ENCODE results near the gene PHKA2. TPM values are rescaled to one million over a fixed set of nuclear protein-coding genes. Genes with fewer than 3 reads are reported as not detected.
"Not testable (repeated sequence)": the region's sequence is repeated elsewhere in the genome, so short reads cannot be mapped to it uniquely, and the experiment has no call there.

Gene PHKA2
- total and polyA plus RNA-seq, 3 experiments from 2014 or later = 9.7 to 16.1 (median 16.0) TPM

GRCh38 chrX:18985186-18985435, 1.2 kb upstream of the PHKA2 start:
- Histone ChIP-seq H3K9me3 (ENCODE audit: low read length) (no peaks in the 10 kb centered on the region), H3K27ac (ENCODE audit: low read depth, low read length) (peak overlapping the region; percentile 76), H3K4me3 (ENCODE audit: low read length) (peak overlapping the region; percentile 71), H3K4me1 (ENCODE audit: insufficient read depth, low read length) (peaks cover 12% of the 10 kb centered on the region), H3K36me3 (ENCODE audit: insufficient read depth, low read length) (no peaks in the 10 kb centered on the region), H3K27me3 (ENCODE audit: insufficient read depth, low read length, poor library complexity, severe bottlenecking) (no peaks in the 10 kb centered on the region)
- POLR2A ChIA-PET = interaction anchor here (0.6 to 0.9 kb wide), 2 partner anchors 560 to 563 kb away, joined by 3 read pairs; partner anchors contain the start of gene CDKL5
- peak overlapping the region; percentile 75 to 93 (median 85) for H3K4me3 Mint-ChIP-seq
- peaks cover 8 to 34% (median 10%) of the 10 kb centered on the region in 3 donors for H3K4me1 Mint-ChIP-seq
- peaks cover 0 to 9% of the 10 kb centered on the region in 2 donors for H3K27me3 Mint-ChIP-seq
- CTCF ChIA-PET = no interaction called here
- no peaks in the 10 kb centered on the region for H3K9me3 Mint-ChIP-seq
- no peaks in the 10 kb centered on the region for H3K36me3 Mint-ChIP-seq
- DNase-seq = no peak
- peak overlapping the region; percentile 79 to 98 (median 90) for H3K27ac Mint-ChIP-seq

DNA sequence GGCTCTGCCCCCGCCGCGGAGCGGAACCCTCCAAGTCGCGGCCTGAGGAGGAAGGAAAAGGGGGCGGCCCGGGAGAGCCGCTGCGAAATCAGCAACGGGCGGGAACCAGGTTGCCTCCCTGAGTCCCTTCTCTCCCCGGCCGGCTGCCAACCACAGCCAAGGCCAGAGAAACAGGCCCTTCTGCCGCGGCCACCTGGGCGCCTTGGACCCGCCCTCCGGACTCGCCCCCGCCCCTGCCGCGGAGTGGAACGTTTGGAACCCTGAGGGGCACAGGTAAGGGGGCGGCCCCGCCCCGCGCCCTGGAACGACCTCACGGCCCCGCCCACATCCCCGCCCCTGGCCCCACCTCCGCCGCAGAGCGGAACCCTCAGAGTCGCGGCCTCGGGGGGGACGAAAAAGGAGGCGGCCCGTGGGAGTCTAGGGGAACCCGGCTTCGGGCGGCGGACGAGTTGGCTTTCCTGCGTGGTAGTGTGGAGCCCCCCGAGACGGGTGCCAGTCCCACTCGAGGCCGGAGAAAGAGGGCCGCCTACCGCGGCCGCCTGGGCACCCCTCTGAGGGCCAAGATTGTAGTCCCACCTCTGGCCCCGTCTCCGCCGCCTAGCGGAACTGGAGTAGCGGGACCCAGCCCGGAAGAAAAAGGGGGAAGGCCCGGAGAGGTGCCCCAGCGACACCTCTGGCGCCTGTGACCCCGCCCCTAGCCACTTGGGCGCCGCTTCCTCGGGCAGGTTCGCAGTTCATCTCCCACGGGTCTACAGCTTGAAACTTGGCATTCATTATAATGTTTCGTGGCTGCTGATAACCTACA, 669 bp upstream of the PHKA2 start:
- H3K9me3 Mint-ChIP-seq = no peaks in the 10 kb centered on the region
- peaks cover 0 to 9% of the 10 kb centered on the region in 2 donors for H3K27me3 Mint-ChIP-seq
- Histone ChIP-seq H3K4me1 (ENCODE audit: insufficient read depth, low read length) (peaks cover 12% of the 10 kb centered on the region), H3K27ac (ENCODE audit: low read depth, low read length) (peak overlapping the region; percentile 76), H3K36me3 (ENCODE audit: insufficient read depth, low read length) (no peaks in the 10 kb centered on the region), H3K9me3 (ENCODE audit: low read length) (no peaks in the 10 kb centered on the region), H3K27me3 (ENCODE audit: insufficient read depth, low read length, poor library complexity, severe bottlenecking) (no peaks in the 10 kb centered on the region), H3K4me3 (ENCODE audit: low read length) (peak overlapping the region; percentile 71)
- H3K4me1 Mint-ChIP-seq = peaks cover 8 to 34% (median 10%) of the 10 kb centered on the region in 3 donors
- ChIA-PET CTCF (no interaction called here), POLR2A (interaction anchor here (0.6 to 0.9 kb wide), 2 partner anchors 560 to 563 kb away, joined by 3 read pairs; partner anchors contain the start of gene CDKL5)
- H3K4me3 Mint-ChIP-seq = peak overlapping the region; percentile 75 to 93 (median 85)
- peak overlapping the region; percentile 79 to 98 (median 92) for H3K27ac Mint-ChIP-seq
- peak; percentile 77 to 90 (median 85) for DNase-seq
- no peaks in the 10 kb centered on the region for H3K36me3 Mint-ChIP-seq

- peaks cover 12% of the 10 kb centered on the region for H3K4me1 ChIP-seq (ENCODE audit: insufficient read depth, low read length)
- H3K27me3 Mint-ChIP-seq = peaks cover 0 to 7% of the 10 kb centered on the region in 2 donors
- H3K9me3 ChIP-seq (ENCODE audit: low read length) = no peaks in the 10 kb centered on the region
- H3K27me3 ChIP-seq (ENCODE audit: insufficient read depth, low read length, poor library complexity, severe bottlenecking) = no peaks in the 10 kb centered on the region
- H3K4me3 Mint-ChIP-seq = peak overlapping the region in 3 of 7 donors; percentile 24 to 50 (median 28)
- no peaks in the 10 kb centered on the region for H3K36me3 Mint-ChIP-seq
- H3K4me3 ChIP-seq (ENCODE audit: low read length) = no peak overlapping the region
- H3K9me3 Mint-ChIP-seq = no peaks in the 10 kb centered on the region
- CTCF ChIA-PET = no interaction called here
- no peaks in the 10 kb centered on the region for H3K36me3 ChIP-seq (ENCODE audit: insufficient read depth, low read length)
- peak overlapping the region in 1 of 8 donors; percentile 72 for H3K27ac Mint-ChIP-seq
- no peak for DNase-seq
- POLR2A ChIA-PET = no interaction called here
- H3K4me1 Mint-ChIP-seq = peaks cover 8 to 36% (median 10%) of the 10 kb centered on the region in 3 donors
- H3K27ac ChIP-seq (ENCODE audit: low read depth, low read length) = no peak overlapping the region
Measured at GRCh38 chrX:18981124-18981807, 2.6 kb downstream of the PHKA2 start.

- H3K36me3 ChIP-seq (ENCODE audit: insufficient read depth, low read length); H3K9me3 Mint-ChIP-seq; H3K27ac Mint-ChIP-seq; H3K4me1 ChIP-seq (ENCODE audit: insufficient read depth, low read length); CTCF ChIA-PET; H3K27ac ChIP-seq (ENCODE audit: low read depth, low read length); H3K4me3 Mint-ChIP-seq; H3K4me3 ChIP-seq (ENCODE audit: low read length); POLR2A ChIA-PET; DNase-seq; H3K36me3 Mint-ChIP-seq; H3K27me3 ChIP-seq (ENCODE audit: insufficient read depth, low read length, poor library complexity, severe bottlenecking); H3K9me3 ChIP-seq (ENCODE audit: low read length); H3K27me3 Mint-ChIP-seq: not testable (repeated sequence)
- H3K4me1 Mint-ChIP-seq = peaks cover 8 to 37% (median 9%) of the 10 kb centered on the region in 3 donors
Measured at GRCh38 chrX:18980262-18980661, 3.7 kb downstream of the PHKA2 start.

DNA sequence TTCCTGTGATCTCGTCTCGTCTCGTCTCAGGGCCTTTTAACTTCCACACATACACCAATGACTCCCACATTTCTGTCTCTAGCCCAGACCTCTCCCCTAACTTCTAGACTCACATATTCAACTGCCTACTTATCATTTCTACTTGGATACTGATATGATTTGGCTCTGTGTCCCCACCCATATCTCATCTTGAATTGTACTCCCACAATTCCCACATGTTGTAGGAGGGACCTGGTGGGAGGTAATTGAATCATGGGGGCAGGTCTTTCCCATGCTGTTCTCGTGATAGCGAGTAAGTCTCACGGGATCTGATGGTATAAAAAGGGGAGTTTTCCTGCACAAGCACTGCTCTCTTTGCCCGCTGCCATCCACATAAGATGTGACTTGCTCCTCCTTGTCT, 8.9 kb downstream of the PHKA2 start:
- no peak overlapping the region for H3K27ac ChIP-seq (ENCODE audit: low read depth, low read length)
- no peaks in the 10 kb centered on the region for H3K4me1 ChIP-seq (ENCODE audit: insufficient read depth, low read length)
- Mint-ChIP-seq H3K4me1 (peaks cover 0 to 16% (median 4%) of the 10 kb centered on the region in 3 donors), H3K27ac (no peak overlapping the region), H3K27me3 (peaks cover 0 to 2% of the 10 kb centered on the region in 2 donors), H3K4me3 (no peak overlapping the region), H3K36me3 (peaks cover 0 to 4% (median 0%) of the 10 kb centered on the region in 3 donors), H3K9me3 (no peaks in the 10 kb centered on the region)
- DNase-seq = no peak
- ChIA-PET POLR2A (no interaction called here), CTCF (no interaction called here)
- no peak overlapping the region for H3K4me3 ChIP-seq (ENCODE audit: low read length)
- no peaks in the 10 kb centered on the region for H3K36me3 ChIP-seq (ENCODE audit: insufficient read depth, low read length)
- H3K27me3 ChIP-seq (ENCODE audit: insufficient read depth, low read length, poor library complexity, severe bottlenecking) = no peaks in the 10 kb centered on the region
- no peaks in the 10 kb centered on the region for H3K9me3 ChIP-seq (ENCODE audit: low read length)

GRCh38 chrX:18973527-18974192, 10.3 kb downstream of the PHKA2 start:
- no peaks in the 10 kb centered on the region for H3K9me3 ChIP-seq (ENCODE audit: low read length)
- peaks cover 0 to 2% of the 10 kb centered on the region in 2 donors for H3K27me3 Mint-ChIP-seq
- no peak for DNase-seq
- POLR2A ChIA-PET = no interaction called here
- peaks cover 0 to 4% (median 0%) of the 10 kb centered on the region in 3 donors for H3K36me3 Mint-ChIP-seq
- no peaks in the 10 kb centered on the region for H3K9me3 Mint-ChIP-seq
- no peaks in the 10 kb centered on the region for H3K27me3 ChIP-seq (ENCODE audit: insufficient read depth, low read length, poor library complexity, severe bottlenecking)
- no peak overlapping the region for H3K27ac Mint-ChIP-seq
- H3K4me1 Mint-ChIP-seq = peaks cover 0 to 14% (median 4%) of the 10 kb centered on the region in 3 donors
- CTCF ChIA-PET = no interaction called here
- H3K4me1 ChIP-seq (ENCODE audit: insufficient read depth, low read length) = no peaks in the 10 kb centered on the region
- no peak overlapping the region for H3K4me3 Mint-ChIP-seq
- no peak overlapping the region for H3K27ac ChIP-seq (ENCODE audit: low read depth, low read length)
- no peak overlapping the region for H3K4me3 ChIP-seq (ENCODE audit: low read length)
- no peaks in the 10 kb centered on the region for H3K36me3 ChIP-seq (ENCODE audit: insufficient read depth, low read length)

DNA sequence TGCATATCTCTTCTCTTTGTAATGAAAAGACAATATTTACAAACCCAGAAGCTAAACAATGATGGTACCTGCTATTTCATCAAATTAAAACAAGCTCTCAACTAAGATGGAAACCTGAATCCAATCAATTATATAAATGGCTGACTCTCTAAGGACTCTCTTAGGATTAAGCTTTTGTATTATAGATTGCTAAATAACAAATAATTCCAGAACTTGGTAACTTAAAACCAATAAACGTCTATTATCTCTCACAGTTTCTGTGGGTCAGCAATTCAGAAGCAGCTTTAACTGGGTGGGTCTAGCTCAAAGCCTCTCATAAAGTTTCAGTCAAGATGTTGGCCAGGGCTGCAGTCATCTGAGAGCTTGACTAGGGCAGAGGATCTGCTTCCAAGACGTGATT, 12.4 kb downstream of the PHKA2 start:
- Mint-ChIP-seq H3K36me3 (peaks cover 0 to 4% (median 0%) of the 10 kb centered on the region in 3 donors), H3K4me1 (peaks cover 3 to 19% (median 4%) of the 10 kb centered on the region in 3 donors), H3K27ac (no peak overlapping the region), H3K9me3 (peaks cover 0 to 1% (median 0%) of the 10 kb centered on the region in 5 donors), H3K27me3 (peaks cover 0 to 2% of the 10 kb centered on the region in 2 donors), H3K4me3 (no peak overlapping the region)
- ChIA-PET CTCF (no interaction called here), POLR2A (interaction anchor here (0.6 kb wide), 1 partner anchor 362 kb away, joined by 19 read pairs; no protein-coding TSS in a partner anchor)
- H3K9me3 ChIP-seq (ENCODE audit: low read length) = no peaks in the 10 kb centered on the region
- H3K27me3 ChIP-seq (ENCODE audit: insufficient read depth, low read length, poor library complexity, severe bottlenecking) = no peaks in the 10 kb centered on the region
- no peak for DNase-seq
- no peak overlapping the region for H3K27ac ChIP-seq (ENCODE audit: low read depth, low read length)
- no peaks in the 10 kb centered on the region for H3K4me1 ChIP-seq (ENCODE audit: insufficient read depth, low read length)
- H3K4me3 ChIP-seq (ENCODE audit: low read length) = no peak overlapping the region
- H3K36me3 ChIP-seq (ENCODE audit: insufficient read depth, low read length) = no peaks in the 10 kb centered on the region

GRCh38 chrX:18970465-18970864, 13.4 kb downstream of the PHKA2 start:
- H3K4me3 Mint-ChIP-seq = no peak overlapping the region
- no peak overlapping the region for H3K27ac Mint-ChIP-seq
- no peak for DNase-seq
- CTCF ChIA-PET = no interaction called here
- H3K27me3 Mint-ChIP-seq = peaks cover 0 to 2% of the 10 kb centered on the region in 2 donors
- Histone ChIP-seq H3K27me3 (ENCODE audit: insufficient read depth, low read length, poor library complexity, severe bottlenecking) (no peaks in the 10 kb centered on the region), H3K27ac (ENCODE audit: low read depth, low read length) (no peak overlapping the region), H3K9me3 (ENCODE audit: low read length) (no peaks in the 10 kb centered on the region), H3K4me1 (ENCODE audit: insufficient read depth, low read length) (no peaks in the 10 kb centered on the region), H3K36me3 (ENCODE audit: insufficient read depth, low read length) (no peaks in the 10 kb centered on the region), H3K4me3 (ENCODE audit: low read length) (no peak overlapping the region)
- POLR2A ChIA-PET = no interaction called here
- H3K4me1 Mint-ChIP-seq = peaks cover 1 to 17% (median 3%) of the 10 kb centered on the region in 3 donors
- peaks cover 0 to 1% (median 0%) of the 10 kb centered on the region in 5 donors for H3K9me3 Mint-ChIP-seq
- H3K36me3 Mint-ChIP-seq = peaks cover 0 to 4% (median 0%) of the 10 kb centered on the region in 3 donors
